ENCODE data around the gene WDR64.

The WDR64 gene

DNA sequence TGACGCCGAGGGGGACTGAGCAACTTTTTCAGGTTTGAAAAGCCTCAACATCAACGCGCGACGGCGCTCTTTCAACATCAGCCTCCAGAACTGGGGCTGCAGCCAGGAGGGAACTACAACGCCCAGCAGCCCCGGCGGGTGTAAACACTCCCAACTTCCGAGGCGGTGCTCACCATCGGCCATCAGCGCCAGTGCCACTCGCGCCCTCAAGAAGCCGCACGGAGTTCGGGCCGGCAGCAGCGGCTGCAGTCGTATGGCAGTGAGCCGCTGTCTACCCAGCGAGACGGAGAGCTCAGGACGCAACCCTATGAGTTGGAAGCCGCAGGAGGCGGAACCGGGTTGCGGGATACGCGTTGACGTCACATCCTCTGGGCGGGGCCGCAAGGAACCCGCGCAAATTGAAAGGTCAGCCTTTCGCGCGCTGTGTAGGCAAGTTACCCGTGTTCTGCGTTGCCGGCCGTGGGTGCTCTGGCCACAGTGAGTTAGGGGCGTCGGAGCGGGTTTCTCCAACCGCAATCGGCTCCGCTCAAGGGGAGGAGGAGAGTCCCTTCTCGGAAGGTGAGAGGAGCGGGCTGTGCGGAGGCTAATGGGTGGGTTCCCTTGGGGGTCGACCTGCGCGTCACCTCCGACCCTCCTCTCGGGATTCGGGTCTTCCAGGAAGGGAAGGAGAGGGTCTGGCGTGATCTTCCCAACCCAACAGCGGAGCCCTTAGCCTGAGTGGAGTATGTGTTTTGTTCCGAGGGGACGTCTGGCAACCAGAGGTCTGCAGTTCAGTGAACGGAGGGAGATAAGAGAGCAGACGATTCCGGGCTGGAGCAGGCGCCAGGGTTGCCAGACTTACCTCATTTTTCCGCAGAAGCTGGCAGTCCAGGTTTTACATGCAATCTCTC lies 196.0 kb downstream of the WDR64 start, which contains the start of gene EXO1:
TSS of gene EXO1 (plus strand) at position 409 of the 890 bp plus-strand sequence. CDS start 2,222 bp downstream, outside the sequence.
- peak; percentile 92 for DNase-seq
- Histone ChIP-seq H3K27me3 (replicated peaks) (no peaks in the 10 kb centered on the region), H3K4me3 (ENCODE audit: low read depth, low read length) (peak within 1 kb of the TSS; percentile 95), H3K27ac (peak within 1 kb of the TSS; percentile 100), H3K36me3 (replicated peaks) (no peaks in the 10 kb centered on the region)
- in situ Hi-C loops (cut with HindIII; ENCODE audit: low pct_ligation_motif_present, low sequenced_read_pairs): loop anchor here (25.0 kb wide), 1 partner anchor 311 kb away; the partner anchor contains the start of gene KMO
- TF ChIP-seq, protein P1, sequence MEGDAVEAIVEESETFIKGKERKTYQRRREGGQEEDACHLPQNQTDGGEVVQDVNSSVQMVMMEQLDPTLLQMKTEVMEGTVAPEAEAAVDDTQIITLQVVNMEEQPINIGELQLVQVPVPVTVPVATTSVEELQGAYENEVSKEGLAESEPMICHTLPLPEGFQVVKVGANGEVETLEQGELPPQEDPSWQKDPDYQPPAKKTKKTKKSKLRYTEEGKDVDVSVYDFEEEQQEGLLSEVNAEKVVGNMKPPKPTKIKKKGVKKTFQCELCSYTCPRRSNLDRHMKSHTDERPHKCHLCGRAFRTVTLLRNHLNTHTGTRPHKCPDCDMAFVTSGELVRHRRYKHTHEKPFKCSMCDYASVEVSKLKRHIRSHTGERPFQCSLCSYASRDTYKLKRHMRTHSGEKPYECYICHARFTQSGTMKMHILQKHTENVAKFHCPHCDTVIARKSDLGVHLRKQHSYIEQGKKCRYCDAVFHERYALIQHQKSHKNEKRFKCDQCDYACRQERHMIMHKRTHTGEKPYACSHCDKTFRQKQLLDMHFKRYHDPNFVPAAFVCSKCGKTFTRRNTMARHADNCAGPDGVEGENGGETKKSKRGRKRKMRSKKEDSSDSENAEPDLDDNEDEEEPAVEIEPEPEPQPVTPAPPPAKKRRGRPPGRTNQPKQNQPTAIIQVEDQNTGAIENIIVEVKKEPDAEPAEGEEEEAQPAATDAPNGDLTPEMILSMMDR (IDR thresholded peaks at IDR 0.05; ENCODE audit: low read depth, low read length, missing control alignments): peak; percentile 49

DNA sequence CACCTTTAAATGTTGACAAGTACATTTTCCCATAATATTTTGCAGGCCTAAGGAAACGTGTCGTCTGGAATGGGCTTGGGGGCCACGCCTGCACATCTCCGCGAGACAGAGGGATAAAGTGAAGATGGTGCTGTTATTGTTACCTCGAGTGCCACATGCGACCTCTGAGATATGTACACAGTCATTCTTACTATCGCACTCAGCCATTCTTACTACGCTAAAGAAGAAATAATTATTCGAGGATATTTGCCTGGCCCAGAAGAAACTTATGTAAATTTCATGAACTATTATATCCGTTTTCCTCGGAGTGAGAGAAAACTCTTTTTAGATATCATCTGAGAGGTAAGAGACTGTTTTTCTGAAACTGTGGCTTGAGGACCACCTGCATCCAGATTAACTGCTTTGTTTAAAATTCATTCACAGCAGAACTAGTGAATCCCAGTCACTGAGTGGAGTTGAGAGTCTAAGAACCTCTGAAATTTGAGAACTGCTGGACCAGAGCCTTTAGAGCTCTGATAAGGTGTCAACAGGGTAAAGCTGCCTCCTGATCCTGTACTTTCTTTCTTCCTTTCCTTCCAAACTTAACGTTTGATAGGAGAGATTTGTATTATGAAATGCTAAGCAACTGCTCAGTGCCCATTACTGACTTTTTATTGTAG lies 196.7 kb downstream of the WDR64 start:
- TF ChIP-seq, protein P1 (IDR thresholded peaks at IDR 0.05; ENCODE audit: low read depth, low read length, missing control alignments): no peak
- H3K27ac ChIP-seq: no peak overlapping the region
- no peaks in the 10 kb centered on the region for H3K27me3 ChIP-seq (replicated peaks)
- no peak for DNase-seq
- peak overlapping the region; percentile 95 for H3K4me3 ChIP-seq (ENCODE audit: low read depth, low read length)
- in situ Hi-C loops (cut with HindIII; ENCODE audit: low pct_ligation_motif_present, low sequenced_read_pairs): loop anchor here (25.0 kb wide), 1 partner anchor 312 kb away; the partner anchor contains the start of gene KMO
- no peaks in the 10 kb centered on the region for H3K36me3 ChIP-seq (replicated peaks)

DNA sequence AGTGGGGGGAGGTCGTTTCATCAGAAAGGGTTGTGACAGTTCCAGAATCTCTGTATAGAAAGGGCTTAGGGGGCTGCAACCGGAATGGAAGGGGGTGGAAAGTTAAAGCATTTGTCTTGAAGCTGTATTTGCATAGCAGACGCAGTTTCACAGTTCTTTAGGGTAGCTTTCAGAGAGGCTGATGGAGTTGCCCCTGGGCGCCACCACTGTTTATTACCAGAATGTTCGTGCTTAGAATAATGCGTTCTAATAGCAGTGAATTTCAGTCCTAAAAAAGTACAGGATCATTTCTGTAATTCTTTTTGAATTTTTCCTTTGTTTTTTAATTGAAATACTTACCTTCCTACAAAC lies 197.2 kb downstream of the WDR64 start:
- Histone ChIP-seq H3K27ac (no peak overlapping the region), H3K4me3 (ENCODE audit: low read depth, low read length) (peak overlapping the region; percentile 95), H3K27me3 (replicated peaks) (no peaks in the 10 kb centered on the region), H3K36me3 (replicated peaks) (no peaks in the 10 kb centered on the region)
- TF ChIP-seq, protein P1 (IDR thresholded peaks at IDR 0.05; ENCODE audit: low read depth, low read length, missing control alignments): no peak
- DNase-seq: no peak
- in situ Hi-C loops (cut with HindIII; ENCODE audit: low pct_ligation_motif_present, low sequenced_read_pairs): loop anchor here (25.0 kb wide), 1 partner anchor 312 kb away; the partner anchor contains the start of gene KMO

Data from brain microvascular endothelial cell (primary cell).